GM20000 (cell line): ENCODE measurements around the gene PRSS8.
A peak's percentile ranks its signal among the peaks of the same experiment; 100 is the strongest.
"Not testable (repeated sequence)": the region's sequence is repeated elsewhere in the genome, so short reads cannot be mapped to it uniquely, and the experiment has no call there.

Experiments used
- DNase-seq: peaks from one replicate; pipeline ENCODE4 v3.0.0; 2012; ENCODE audit warnings: low spot score
- CTCF ChIP-seq: IDR thresholded peaks from 2 replicates; pipeline ENCODE4 v1.5.1; 2012; ENCODE audit warnings: mild to moderate bottlenecking, control low read depth; ENCODE audit errors: extremely low read depth, missing control alignments

The PRSS8 gene

GRCh38 chr16:31149332-31149731 is 13.8 kb upstream of the PRSS8 start:
- DNase-seq: no peak
- no peak for TF ChIP-seq CTCF

GRCh38 chr16:31148896-31149295 is 13.4 kb upstream of the PRSS8 start:
- no peak for TF ChIP-seq CTCF

GRCh38 chr16:31148281-31148728 is 12.8 kb upstream of the PRSS8 start:
- DNase-seq: no peak

More at GRCh38 chr16:31148896-31149295, 13.4 kb upstream of the PRSS8 start:
- no peak for DNase-seq

GRCh38 chr16:31147574-31147973 is 12.0 kb upstream of the PRSS8 start:
- DNase-seq: no peak
- no peak for TF ChIP-seq CTCF

More at GRCh38 chr16:31148281-31148728, 12.8 kb upstream of the PRSS8 start:
- TF ChIP-seq CTCF: no peak

- no peak for TF ChIP-seq CTCF
These were observed 10.0 kb upstream of the PRSS8 start for GRCh38 chr16:31145398-31145990.

GRCh38 chr16:31144418-31144817 is 8.9 kb upstream of the PRSS8 start:
- not testable (repeated sequence) for DNase-seq

More at GRCh38 chr16:31145398-31145990, 10.0 kb upstream of the PRSS8 start:
- DNase-seq: no peak

- DNase-seq: peak; percentile 21
- TF ChIP-seq CTCF: no peak
These were observed 8.2 kb upstream of the PRSS8 start for GRCh38 chr16:31143694-31144148.
